ENCODE results near the gene SLC2A13. TPM values are rescaled to one million over a fixed set of nuclear protein-coding genes. Genes with fewer than 3 reads are reported as not detected.
"Not testable (repeated sequence)": the region's sequence is repeated elsewhere in the genome, so short reads cannot be mapped to it uniquely, and the experiment has no call there.

The SLC2A13 gene
- polyA plus RNA-seq, 1 experiment, result 3.1 TPM

DNA sequence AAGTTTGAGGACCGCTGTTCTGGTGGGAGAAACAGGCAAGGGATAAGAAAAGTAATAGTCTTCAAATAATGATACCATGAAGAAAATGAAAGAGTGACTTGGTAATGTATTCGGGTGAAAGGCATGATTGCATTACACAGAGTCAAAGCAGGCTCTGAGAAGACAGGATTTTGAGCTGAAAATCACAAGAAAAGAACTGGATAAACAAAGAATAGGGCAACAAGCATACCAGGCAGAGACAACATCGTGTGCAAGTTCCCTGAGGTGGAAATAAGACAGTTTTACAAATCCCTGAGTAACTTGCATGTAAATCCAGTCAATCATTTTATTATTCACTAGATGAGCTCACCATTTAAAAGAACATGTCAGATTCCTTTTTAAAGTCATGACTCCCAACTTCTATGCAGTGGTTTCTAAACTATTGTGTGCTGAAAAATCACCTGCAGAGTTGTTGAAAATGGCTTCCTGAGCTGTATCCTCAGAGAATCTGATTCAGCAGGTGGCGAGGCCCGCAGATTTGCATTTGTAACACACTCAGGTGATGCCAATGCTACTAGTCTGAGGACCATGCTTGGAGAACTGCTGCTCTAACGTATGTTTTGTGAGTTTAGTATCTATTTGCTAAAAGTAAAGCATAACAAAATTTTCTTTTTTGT, 353.3 kb downstream of the SLC2A13 start:
- TF ChIP-seq, protein P1, sequence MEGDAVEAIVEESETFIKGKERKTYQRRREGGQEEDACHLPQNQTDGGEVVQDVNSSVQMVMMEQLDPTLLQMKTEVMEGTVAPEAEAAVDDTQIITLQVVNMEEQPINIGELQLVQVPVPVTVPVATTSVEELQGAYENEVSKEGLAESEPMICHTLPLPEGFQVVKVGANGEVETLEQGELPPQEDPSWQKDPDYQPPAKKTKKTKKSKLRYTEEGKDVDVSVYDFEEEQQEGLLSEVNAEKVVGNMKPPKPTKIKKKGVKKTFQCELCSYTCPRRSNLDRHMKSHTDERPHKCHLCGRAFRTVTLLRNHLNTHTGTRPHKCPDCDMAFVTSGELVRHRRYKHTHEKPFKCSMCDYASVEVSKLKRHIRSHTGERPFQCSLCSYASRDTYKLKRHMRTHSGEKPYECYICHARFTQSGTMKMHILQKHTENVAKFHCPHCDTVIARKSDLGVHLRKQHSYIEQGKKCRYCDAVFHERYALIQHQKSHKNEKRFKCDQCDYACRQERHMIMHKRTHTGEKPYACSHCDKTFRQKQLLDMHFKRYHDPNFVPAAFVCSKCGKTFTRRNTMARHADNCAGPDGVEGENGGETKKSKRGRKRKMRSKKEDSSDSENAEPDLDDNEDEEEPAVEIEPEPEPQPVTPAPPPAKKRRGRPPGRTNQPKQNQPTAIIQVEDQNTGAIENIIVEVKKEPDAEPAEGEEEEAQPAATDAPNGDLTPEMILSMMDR (IDR thresholded peaks at IDR 0.05; ENCODE audit: low read depth, low read length), result no peak
- ChIA-PET CTCF (interaction anchor here (1.3 kb wide), 1 partner anchor 355 kb away, joined by 6 read pairs; no protein-coding TSS in a partner anchor), POLR2A (no interaction called here)
- Histone ChIP-seq H3K27me3 (ENCODE audit: control insufficient read depth, insufficient read depth, low read length) (no peaks in the 10 kb centered on the region), H3K27ac (ENCODE audit: low read depth, low read length) (no peak overlapping the region), H3K4me3 (ENCODE audit: low read depth, low read length) (no peak overlapping the region), H3K9me3 (ENCODE audit: control insufficient read depth, insufficient read depth, low read length) (no peaks in the 10 kb centered on the region)
- DNase-seq (ENCODE audit: low read depth, low spot score), result no peak

DNA sequence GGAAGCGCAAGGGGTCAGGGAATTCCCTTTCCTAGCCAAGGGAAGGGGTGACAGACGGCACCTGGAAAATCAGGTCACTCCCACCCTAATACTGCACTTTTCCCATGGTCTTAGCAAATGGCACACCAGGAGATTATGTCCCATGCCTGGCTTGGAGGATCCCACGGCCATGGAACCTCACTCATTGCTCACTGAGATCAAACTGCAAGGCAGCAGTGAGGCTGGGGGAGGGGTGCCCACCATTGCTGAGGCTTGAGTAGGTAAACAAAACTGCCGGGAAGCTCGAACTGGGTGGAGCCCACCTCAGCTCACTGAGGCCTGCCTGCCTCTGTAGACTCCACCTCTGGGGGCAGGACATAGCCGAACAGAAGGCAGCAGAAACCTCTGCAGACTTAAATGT, 359.7 kb downstream of the SLC2A13 start:
- H3K27me3 ChIP-seq (ENCODE audit: control insufficient read depth, insufficient read depth, low read length); POLR2A ChIA-PET; H3K27ac ChIP-seq (ENCODE audit: low read depth, low read length); H3K4me3 ChIP-seq (ENCODE audit: low read depth, low read length); H3K9me3 ChIP-seq (ENCODE audit: control insufficient read depth, insufficient read depth, low read length); DNase-seq (ENCODE audit: low read depth, low spot score): not testable (repeated sequence)
- CTCF ChIA-PET, result interaction anchor here (1.3 kb wide), 1 partner anchor 245 kb away, joined by 3 read pairs; no protein-coding TSS in a partner anchor

- Histone ChIP-seq H3K27ac (ENCODE audit: low read depth, low read length) (no peak overlapping the region), H3K4me3 (ENCODE audit: low read depth, low read length) (no peak overlapping the region), H3K9me3 (ENCODE audit: control insufficient read depth, insufficient read depth, low read length) (no peaks in the 10 kb centered on the region; the same call in 1 of the 2 replicates), H3K27me3 (ENCODE audit: control insufficient read depth, insufficient read depth, low read length) (no peaks in the 10 kb centered on the region)
- TF ChIP-seq, protein P1 (IDR thresholded peaks at IDR 0.05; ENCODE audit: low read depth, low read length), result no peak
- DNase-seq (ENCODE audit: low read depth, low spot score), result no peak
- CTCF ChIA-PET, result no interaction called here
- POLR2A ChIA-PET, result no interaction called here
Observed at GRCh38 chr12:39743655-39744054, 362.2 kb downstream of the SLC2A13 start.

- Histone ChIP-seq H3K27ac (ENCODE audit: low read depth, low read length) (no peak overlapping the region), H3K4me3 (ENCODE audit: low read depth, low read length) (no peak overlapping the region), H3K9me3 (ENCODE audit: control insufficient read depth, insufficient read depth, low read length) (peaks cover 9% of the 10 kb centered on the region), H3K27me3 (ENCODE audit: control insufficient read depth, insufficient read depth, low read length) (no peaks in the 10 kb centered on the region)
- DNase-seq (ENCODE audit: low read depth, low spot score), result no peak
- CTCF ChIA-PET, result no interaction called here
- POLR2A ChIA-PET, result no interaction called here
- TF ChIP-seq, protein P1 (IDR thresholded peaks at IDR 0.05; ENCODE audit: low read depth, low read length), result no peak
Observed at GRCh38 chr12:39736406-39736805, 369.5 kb downstream of the SLC2A13 start.

DNA sequence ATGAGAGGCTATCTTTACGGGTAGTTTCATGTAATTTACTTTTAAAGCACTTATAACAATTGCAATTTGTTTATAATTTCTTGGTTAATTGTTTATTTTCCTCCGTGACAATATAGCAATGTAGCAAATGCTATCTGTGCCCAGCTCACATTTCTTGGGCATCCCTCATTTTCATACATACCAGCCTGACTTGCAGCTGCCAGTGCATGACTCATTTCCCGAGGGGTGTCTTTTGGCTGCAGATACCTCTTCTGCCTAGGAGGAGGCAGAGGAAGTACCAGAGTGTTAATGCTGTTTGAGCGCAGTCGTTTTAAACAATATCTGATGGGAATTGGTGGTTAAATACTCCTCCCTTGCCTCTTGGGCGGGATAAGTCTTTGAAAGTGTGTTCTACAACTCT, 382.1 kb downstream of the SLC2A13 start:
- POLR2A ChIA-PET, result no interaction called here
- CTCF ChIA-PET, result no interaction called here
- Histone ChIP-seq H3K27me3 (ENCODE audit: control insufficient read depth, insufficient read depth, low read length) (no peaks in the 10 kb centered on the region), H3K4me3 (ENCODE audit: low read depth, low read length) (no peak overlapping the region), H3K9me3 (ENCODE audit: control insufficient read depth, insufficient read depth, low read length) (no peaks in the 10 kb centered on the region; the same call in 1 of the 2 replicates), H3K27ac (ENCODE audit: low read depth, low read length) (no peak overlapping the region)
- TF ChIP-seq, protein P1 (IDR thresholded peaks at IDR 0.05; ENCODE audit: low read depth, low read length), result no peak
- no peak for DNase-seq (ENCODE audit: low read depth, low spot score)

Measured in AG04450 (cell line).